Stimulated activated CD8-positive, alpha-beta memory T cell treated with anti-CD3 and anti-CD28 coated beads, Interleukin-12 subunit alpha, Interleukin-12 subunit beta, amount 100 ng/mL, for 4 hours (primary cell): ENCODE measurements around the gene NPNT.

Source experiments
- DNase-seq: peaks from one replicate; pipeline ENCODE4 v3.0.0-alpha.2; 2020; ENCODE audit warnings: low read depth

Gene NPNT

GRCh38 chr4:105970371-105970770, 75.1 kb downstream of the NPNT start:
- no peak for DNase-seq

GRCh38 chr4:105971036-105971435, 75.8 kb downstream of the NPNT start:
- DNase-seq: no peak

DNA sequence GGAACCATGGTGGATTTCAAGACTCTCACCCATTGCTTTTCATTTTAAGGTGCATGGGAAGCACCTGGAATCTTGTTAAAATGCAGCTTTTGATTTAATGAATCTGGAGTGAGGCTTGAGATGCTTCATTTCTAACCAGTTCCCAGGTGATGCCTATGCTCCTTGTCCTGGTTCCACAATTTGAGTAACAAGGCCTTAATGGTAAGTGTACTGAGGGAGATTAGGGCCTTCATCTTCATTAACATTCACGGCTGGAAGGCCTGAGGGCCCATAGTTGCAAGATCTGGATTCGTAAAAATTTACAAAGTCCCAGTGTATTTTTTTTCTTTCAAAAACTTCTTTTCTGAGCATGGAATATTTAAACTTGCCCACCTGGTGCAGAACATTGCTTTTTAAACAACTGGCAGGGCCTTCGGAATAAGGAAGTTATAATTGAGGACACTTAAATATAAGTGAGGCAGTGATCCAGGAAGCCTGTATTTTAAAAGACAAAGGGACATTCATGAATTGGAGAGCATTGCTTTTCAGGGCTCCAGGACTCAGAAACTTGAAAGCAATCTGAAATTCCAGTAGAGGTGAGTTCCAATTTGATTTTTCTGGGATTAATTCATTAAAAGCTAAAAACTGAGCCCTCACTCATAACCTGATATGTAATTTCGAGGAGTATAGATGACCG, 77.8 kb downstream of the NPNT start:
- no peak for DNase-seq

GRCh38 chr4:105976915-105977314, 81.6 kb downstream of the NPNT start:
- DNase-seq: no peak

DNA sequence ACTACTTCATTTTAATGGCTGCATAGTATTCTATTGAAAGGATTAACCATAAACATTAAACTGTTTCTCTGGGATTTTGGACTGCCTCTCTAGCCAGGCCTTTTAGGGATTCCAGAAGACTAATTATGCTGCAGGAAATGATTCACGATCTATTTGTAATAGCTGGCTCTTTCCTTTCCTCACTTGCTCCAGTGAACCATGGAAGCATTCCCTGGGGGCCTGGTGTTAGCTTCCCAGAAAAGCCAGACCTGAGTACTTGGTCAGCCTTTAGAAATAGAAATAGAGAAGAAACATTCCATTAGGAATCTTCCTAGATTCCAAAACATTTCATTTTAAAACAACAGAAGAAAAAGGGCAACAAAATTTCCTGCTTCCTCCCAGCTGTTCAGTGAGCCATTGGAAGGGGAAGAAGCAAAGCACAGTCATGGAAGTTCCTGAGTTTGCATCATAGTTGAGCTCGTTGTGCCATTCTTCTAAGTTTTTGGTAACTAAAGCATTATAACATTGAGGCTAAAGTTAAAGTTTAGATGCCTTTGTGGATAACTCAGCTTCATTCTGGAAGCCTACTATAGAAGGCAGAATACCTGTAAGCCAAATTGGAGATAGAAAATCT, 83.5 kb downstream of the NPNT start:
- no peak for DNase-seq

GRCh38 chr4:105979506-105979905, 84.2 kb downstream of the NPNT start:
- DNase-seq: no peak

- no peak for DNase-seq
Measured at GRCh38 chr4:105988671-105989070, 93.4 kb downstream of the NPNT start.

DNA sequence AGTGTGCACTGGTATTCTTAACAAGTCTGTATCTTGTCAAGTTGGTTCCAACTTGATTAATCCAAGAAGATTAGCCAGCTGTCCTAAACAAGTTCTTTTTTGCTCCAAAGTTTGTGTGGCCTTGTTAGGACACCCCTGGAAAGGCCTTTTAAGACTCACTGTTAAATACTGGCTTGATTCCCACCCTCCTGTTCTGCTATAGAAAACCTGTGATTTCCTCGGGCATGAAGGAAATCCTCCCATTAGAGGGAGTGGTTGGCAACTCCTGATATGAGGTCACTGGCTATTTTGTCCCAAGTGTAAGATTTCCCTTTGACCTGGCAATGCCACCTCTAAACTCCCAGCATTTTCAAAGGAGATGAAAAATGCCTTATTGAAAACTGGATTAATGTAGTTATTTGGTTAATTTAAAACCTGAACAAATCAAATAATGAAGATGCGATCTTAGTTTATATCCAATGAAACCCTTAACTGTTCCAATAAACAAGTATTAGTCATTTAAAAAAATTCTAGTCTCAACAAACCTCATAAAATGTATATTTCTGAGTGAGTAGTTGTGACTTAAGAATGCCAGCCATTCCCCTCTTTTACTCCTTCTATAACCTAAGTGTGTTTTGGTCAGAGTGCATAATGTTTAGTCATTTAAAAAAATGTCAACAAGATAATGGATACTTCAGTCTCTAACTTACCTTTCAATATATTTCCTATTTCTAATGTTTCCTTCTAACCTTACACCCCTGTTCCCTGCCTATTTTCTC, 94.4 kb downstream of the NPNT start:
- no peak for DNase-seq

GRCh38 chr4:105990933-105991332, 95.7 kb downstream of the NPNT start:
- DNase-seq: no peak

GRCh38 chr4:105991726-105992125, 96.5 kb downstream of the NPNT start:
- no peak for DNase-seq

GRCh38 chr4:105992641-105993305, 97.5 kb downstream of the NPNT start:
- DNase-seq: no peak

- DNase-seq: no peak
Measured at GRCh38 chr4:105994061-105994460, 98.8 kb downstream of the NPNT start.

- no peak for DNase-seq
Measured at GRCh38 chr4:105994841-105995501, 99.7 kb downstream of the NPNT start.

GRCh38 chr4:105996845-105997244, 101.6 kb downstream of the NPNT start:
- no peak for DNase-seq

DNA sequence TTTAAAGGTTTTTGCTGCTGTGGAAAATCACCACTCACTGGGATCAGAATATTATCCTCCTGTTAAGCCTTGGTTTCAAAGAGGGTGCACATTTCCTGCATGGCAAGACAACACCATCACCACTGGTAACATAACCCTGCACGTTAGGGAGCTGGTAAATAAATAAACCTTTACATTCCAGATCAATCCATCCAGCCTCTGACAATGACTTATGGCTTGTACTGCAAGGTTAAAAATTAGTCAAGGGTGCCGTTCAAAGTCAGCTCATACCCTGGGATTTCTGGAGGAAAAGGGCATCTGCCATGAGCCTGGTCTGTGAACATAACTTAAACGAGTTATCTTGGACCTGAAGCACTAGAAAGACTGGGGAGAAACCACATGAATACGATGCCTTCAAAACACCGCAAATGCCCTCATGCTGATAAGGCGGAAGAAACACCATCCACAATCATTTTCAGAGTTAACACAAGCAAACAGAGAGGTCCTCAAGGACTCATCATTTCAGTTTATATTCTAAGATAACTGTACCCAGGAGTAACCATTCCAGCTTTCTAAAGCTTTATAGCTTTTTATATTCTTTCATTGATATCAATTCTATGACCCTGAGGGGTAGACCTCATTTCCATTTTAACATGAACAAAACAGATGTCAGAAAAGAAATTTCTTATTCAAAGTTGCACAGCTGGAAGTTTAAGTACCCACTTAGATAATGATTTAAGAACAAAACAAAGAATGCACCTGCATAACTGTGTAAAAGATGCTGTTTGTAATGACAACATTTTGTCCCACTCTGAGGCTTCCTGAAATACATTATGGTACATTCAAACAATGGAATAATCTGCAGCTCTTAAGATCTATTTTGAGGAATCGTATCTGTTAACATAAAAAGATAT, 103.1 kb downstream of the NPNT start:
- no peak for DNase-seq

DNA sequence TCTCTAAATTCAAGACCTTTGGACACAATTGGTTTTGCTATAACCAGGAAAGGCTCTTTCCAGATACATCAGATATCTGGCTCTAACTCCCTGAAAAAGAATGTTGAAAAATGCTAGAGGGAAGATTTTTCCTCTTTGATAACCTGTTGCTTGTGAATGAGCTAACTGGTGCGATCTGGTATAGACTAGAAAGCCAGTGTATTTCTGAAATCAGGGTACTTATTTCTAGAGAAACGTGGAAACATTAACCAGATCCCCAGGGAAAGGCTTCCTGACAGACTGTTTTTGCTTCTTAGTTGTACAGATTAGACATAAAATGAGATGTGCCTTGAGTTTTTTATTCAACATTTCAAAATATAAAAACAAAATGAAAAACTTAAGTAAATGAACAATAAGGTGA, 107.7 kb downstream of the NPNT start:
- DNase-seq: no peak

- DNase-seq: no peak
Measured at GRCh38 chr4:106010761-106011160, 115.5 kb downstream of the NPNT start.

DNA sequence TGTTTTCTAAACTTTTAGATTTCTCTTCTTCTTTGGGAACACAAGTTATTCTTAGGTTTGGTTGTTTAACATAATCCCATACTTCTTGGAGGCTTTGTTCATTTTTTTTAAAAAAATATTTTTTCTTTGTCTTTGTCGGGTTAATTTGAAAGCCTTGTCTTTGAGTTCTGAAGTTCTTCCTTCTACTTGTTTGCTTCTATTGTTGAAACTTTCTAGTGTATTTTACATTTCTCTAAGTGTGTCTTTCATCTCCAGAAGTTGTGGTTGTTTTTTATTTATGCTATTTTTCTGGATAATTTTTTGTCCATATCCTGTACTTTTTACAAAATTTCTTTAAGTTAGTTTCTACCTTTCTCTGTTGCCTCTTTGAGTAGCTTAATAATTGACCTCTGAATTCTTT, 116.1 kb downstream of the NPNT start:
- DNase-seq: no peak

GRCh38 chr4:106017975-106018374, 122.7 kb downstream of the NPNT start:
- DNase-seq: no peak

GRCh38 chr4:106019771-106020170, 124.5 kb downstream of the NPNT start:
- DNase-seq: no peak
